GM21529 (cell line): ENCODE results near the gene CREB5.
A peak's percentile ranks its signal among the peaks of the same experiment; 100 is the strongest.

ENCODE experiments used
- ATAC-seq: cut with Tn5 transposase; IDR thresholded peaks from one replicate; pipeline ENCODE4 v1.9.1; 2021; ENCODE audit not compliant: unreplicated experiment

Gene CREB5

DNA sequence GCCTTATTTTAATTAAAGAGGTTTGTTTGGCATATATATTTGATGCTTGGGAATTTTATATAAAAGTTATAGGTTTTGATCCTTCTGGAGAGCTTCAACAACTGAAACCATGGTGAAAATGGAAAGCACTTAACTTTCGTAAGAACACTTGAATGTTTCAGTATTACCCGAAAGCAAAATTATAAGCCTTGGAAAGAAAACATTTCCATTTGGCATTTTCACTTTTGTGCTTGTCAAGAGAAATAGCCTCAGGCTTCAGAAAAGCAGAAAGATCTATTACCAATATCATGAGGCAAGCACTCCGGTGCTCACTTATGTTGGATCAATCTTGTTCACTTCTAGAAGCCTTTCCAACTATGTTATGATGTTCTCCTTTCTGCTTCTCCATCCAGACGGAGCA lies 289.9 kb downstream of the CREB5 start:
- ATAC-seq = no peak

DNA sequence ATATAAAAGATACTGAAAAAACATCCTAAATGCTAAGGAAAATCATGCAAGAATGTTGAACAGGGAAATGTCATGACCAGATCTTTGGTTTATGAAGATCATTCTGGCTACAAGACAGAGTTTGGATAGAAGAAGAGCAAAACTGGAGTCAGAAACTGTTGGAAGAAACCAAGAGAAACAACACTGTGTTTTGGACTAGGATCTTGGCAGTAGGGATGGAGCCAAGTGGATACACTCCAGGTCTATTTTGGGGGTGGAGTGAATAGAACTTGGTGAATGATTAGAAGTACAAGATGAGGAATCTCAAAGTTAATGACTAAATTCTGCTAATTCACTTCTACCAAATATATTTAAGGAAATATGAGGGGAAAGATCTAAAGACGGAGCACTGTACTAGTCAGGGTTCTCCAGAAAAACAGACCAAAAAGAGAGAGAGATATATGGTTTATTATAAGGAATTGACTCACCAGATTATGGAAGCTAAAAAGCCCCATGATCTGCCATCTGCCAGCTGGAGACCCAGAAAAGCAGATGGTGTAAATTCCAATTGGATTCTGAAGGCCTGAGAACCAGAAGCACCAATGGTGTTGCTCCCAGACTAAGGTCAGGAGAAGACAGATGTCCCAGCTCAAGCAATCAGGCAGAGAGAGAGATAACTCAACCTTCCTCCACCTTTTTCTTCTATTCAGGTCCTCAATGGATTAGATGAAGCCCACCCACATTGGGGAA lies 290.9 kb downstream of the CREB5 start:
- ATAC-seq = no peak

GRCh38 chr7:28704706-28705105 lies 292.4 kb downstream of the CREB5 start:
- no peak for ATAC-seq

DNA sequence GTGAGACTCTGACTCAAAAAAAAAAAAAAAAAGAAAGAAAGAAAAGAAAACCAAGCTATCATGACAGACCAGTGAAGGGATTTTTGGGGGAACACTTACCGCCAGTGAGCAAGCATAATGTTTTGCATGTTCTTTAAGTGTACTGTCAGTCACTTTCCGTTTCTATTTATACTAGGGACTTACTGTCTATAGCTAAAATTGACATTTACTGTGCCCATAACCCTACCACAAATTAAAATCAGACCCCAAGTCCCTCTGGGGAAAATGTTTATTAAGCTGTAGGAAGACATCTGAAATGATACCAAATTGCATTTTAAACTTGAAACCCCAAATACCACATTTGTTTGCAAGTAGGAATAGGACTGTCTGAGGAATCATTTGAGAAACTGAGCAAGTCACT lies 293.0 kb downstream of the CREB5 start:
- ATAC-seq = peak; percentile 95

DNA sequence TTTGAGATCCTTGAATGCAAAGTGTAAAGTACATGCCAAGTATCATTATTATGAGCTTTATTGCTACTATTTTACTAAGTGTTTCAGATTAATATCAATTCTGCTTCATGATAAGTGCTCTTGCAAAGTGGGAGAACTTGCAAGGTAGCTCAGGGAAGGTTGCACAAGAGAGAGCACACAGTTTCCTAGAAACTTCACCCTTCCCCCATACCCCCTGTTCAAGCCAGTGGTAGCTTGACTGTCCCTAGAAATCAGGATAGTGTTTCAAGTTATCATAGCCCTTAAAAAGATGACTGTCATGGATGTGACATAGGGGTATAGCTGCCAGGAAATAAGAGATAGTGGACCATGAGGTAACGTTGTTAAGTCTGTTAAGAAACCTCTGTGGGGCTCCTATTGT lies 294.3 kb downstream of the CREB5 start:
- no peak for ATAC-seq

- no peak for ATAC-seq
Observed at GRCh38 chr7:28707291-28707690, 295.0 kb downstream of the CREB5 start.

DNA sequence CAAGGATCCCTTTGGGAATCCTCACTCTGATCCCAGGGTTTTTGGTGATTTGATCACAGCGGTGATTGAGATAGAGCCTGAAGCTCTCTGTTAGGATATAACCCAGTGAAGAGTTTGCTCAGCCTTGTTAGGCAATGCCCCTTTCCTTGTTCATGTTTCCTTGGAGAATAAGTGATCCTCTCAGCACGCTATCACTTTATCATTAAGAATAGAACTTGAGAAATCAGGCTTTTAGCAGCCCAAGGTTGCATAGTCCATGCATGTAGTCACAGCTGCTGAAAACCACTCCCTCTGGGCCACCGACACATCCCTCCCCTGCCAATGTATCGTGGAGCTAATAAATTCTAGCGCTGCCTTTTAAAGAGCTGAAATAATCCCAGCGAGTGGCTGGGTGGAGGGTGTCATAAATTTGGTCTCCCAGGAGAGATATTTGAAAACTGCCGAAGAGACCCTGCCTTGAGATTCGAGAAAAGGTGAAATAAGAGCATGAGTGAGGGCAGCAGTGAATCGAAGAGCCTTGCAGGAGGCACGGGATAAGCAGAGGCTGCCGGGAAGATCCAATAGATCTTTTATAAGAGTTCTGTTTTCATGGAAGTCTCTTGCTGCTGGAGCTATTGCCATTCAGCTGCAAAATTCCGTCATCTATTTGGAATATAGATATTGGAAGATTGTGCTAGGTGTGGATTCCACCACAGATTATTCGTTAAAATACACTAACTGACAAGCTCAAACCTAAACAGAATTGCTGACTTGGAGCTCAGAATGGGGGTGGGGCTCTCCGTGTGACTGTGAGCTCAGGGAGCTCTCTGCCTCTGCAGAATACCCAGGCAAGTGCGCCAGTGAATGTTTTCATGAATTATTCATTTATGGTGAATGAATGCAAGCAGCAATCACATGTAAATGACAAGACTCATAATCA lies 296.0 kb downstream of the CREB5 start:
- ATAC-seq = no peak

GRCh38 chr7:28709748-28710147 lies 297.4 kb downstream of the CREB5 start:
- no peak for ATAC-seq

DNA sequence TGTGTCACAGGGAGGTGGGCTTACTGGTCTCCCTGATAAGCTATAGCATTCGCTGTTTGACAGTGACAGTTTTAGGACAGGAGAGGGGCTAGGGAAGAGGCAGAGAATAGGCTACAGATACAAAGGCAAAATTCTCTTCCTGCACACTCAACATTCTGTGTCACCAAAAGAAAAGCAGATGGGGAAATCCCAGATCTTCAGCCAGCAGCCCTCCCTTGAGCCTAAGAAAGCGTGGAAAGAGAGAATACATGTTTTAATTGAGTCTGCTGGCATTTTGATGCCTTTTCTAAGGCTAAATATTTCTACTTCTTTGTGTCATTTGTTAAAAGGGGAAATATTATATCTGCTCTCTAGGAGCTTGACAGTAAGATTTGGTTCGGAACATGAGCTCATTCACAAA lies 298.8 kb downstream of the CREB5 start:
- ATAC-seq = no peak

DNA sequence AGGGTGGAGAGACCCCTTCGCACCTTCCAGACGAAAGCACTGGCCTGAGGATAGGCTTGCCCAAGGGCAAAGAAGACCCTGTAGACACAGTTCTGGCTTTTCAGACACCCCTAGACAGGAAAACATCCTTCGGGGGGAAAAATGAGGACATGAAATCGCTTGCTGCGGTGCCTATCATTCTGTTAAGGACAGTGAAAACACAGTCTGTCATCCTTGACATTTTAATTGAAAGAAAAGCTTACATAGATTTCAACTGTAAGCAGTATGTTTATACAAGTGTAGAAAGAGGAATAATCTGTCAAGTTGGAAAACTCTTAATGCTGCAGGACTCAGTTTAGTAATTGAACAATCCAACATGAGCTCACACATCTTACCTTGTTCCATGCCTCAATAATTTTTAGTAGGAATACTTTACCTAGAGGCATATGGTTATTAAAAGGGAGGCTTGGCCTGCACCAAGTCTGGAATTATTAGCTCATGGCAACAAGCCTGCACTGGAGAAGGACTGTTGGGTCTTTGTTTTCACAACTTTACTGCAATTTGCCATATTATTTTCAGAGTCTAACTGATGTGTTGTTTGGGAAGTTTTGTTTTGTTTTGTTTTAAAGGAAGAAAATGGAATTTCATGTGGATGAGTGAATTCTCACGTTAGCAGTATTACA lies 302.3 kb downstream of the CREB5 start:
- ATAC-seq = no peak

DNA sequence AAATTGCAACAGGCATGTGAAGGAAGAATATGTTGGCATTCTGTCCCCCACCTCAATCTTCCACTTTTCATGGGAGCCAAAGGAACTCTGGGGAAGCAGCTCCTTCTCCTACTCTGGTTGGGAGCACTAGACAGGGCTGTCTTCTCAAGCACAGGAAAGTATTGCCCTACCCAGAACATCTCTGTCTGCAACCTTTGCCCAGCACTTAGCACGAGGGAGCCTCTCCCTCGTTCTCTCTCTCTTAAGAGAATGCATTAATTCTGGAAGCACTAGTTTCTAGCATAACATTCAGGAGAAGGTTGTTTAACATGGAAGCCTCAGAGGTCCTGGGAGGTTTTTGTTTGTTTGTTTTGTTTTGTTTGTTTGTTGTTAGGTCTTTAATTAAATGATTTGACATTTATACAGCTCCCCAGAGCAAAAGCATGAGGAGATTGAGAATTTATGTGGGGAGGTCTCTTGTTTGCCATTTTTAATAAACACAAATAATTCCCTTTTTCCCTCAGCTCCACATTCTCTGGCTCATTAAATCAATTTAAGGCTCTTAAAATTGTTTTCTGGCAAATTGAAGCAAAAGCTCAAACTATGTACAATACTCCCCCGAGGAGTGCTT lies 305.2 kb downstream of the CREB5 start:
- no peak for ATAC-seq

- no peak for ATAC-seq
Observed at GRCh38 chr7:28718055-28718481, 305.8 kb downstream of the CREB5 start.

DNA sequence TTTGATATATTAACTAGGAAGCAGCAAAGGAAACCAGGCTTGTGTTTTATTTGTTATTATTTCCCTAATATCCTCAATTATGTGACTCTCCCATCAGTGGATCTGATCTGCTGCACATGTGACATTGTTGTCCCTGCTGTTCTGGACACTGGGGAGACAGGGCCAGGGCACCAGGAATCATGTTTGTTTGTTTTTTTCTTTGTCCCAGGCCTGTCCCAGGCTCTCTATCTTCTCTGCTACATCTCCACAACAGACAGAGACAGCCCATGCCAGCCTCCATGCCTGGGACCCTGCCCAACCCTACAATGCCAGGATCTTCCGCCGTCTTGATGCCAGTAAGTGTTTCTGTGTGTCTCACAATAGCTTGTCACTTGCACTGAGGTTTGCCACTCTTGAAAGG lies 306.2 kb downstream of the CREB5 start:
- ATAC-seq = no peak

GRCh38 chr7:28722684-28723083 lies 310.4 kb downstream of the CREB5 start:
- no peak for ATAC-seq

DNA sequence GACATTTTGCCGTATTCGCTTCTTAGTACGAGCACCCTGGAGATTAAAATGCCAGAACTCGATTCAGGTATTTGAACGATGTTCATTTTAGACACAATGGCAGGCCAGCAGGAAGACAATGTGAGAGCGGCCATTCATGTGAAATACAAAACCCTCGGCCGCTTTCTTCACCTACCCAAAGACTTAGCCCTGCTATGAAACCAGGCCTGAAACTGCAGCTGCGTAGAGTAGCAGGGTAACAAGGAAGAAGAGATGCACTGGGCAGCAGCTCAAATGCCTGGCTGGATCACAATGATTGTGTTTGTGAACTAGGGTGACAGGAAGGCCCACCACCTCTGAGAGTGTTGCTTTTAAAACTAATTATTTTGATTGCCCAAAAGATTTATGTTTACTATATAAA lies 311.0 kb downstream of the CREB5 start:
- no peak for ATAC-seq

DNA sequence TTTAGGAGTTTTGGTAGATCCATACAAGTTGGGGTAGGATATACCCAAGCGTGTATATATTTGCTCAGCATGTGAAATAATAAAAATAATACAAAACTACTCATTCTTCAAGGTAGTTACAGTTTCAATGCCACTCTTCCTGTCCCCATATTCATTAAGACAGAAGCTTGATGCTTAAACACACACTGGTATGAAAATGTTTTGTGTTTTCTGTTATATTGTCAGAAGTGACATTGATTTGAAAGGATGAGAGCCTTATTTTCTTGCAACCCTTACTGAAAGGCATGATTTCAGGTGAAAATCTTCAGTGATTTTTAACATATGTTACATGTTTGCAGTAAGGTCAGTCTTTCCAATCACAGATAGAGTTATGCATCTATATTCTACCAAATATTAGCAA lies 312.2 kb downstream of the CREB5 start:
- ATAC-seq = no peak

DNA sequence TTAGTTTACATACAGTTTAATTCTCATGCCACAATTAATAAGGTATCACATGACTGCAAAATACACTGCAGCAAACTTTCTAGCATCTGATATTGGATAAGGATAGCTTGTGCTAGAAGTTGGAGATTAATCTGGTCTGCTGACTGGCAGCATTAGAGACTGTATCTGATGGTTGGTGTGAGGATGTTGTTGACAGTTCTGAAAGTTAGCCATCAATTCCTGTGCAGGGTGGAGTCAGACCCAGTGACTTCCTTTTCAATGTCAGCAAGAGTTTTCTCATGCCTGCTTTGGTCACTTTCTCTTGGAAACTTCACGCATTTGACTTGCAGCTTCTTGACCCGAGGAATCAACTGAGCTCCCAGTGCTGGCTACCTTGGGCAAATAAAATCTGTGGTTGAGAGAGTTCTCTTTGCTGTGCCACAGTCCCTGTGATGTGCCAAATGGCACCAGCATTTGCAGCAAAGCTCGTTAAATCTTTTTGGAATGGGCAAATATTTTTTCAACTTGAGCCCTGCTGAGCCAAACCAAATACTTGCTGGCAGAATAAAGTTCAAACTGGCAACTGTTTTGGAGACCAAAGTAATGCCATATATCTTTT lies 312.8 kb downstream of the CREB5 start:
- ATAC-seq = no peak

DNA sequence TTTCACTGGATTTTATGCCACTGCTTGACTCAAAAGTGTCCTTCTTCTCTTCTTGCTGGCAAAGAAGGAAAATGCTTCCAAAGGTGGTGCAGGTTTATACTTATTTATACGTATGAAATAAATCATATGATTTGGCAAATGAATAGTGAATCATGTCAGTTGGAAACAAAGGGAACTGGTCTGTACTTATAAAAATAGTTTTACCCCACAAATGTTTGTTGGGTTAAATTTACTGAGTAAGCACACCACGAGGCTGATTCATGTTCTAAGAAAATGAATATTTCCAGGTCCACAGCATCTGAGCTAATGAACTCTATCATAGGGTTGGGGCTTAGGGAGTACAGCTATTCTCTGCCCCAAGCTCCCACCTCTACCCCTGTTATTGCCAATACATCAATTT lies 313.6 kb downstream of the CREB5 start:
- no peak for ATAC-seq

GRCh38 chr7:28726555-28726954 lies 314.2 kb downstream of the CREB5 start:
- ATAC-seq = no peak

DNA sequence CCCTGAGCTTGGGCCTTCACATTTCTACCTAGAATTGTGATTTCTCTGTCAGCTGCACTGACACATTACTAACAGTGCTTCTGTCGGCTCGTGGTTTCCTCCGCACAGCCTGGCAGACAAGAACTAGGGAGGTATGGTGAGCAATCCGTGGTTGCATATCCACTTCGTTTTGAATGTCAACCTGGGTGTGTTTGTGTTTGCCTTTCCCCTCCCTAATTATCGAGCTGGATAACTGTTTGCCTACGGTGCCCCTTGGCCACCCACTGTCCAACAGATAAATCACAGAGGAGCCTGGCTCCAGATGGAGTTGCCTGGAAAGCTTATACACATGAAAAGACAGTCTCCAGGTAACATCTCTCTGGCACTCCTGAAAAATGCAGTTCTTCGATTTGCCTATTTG lies 317.0 kb downstream of the CREB5 start:
- no peak for ATAC-seq

DNA sequence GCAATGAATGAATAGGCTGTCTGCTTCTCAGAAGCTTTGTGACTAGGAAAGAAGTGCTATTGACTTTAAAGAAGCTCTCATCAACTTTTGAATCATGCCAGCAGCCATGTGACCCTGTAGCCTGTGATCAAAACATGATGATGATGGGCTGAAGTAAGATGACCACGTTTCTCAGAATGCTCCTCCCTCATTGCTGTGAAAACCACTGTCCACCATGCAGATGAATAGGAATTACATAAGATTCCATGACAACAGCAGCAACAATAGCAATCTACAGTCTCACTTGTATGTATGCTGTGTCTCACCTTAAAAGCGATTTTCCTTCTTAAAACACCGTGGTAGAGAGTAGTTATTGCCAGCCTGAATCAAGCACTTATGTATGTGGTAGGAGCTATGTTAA lies 317.4 kb downstream of the CREB5 start:
- no peak for ATAC-seq
